K562 (cell line): ENCODE results near the gene COLEC12. TPM values are rescaled to one million over a fixed set of nuclear protein-coding genes. Genes with fewer than 3 reads are reported as not detected.

ENCODE experiments used
- ATAC-seq: fragments of 200-7000 bp; cut with Tn5 transposase; 3 replicates; pipeline ENCODE4 v1.9.1; 2020; ENCODE audit warnings: moderate library complexity
- BruUV-seq: library from RNA; stranded (reverse); fragments of 400-500 nt; replicated peaks from 2 replicates; lab custom pipeline; 2021; lab: Mats Ljungman, UMichigan
- CTCF ChIA-PET: fragments of 300-600 bp; formaldehyde crosslinking; extraction: SDS; loops from one replicate; lab custom pipeline; 2021; ENCODE audit warnings: low intra/inter-chr PET ratio; lab: Yijun Ruan, JAX
- POLR2A ChIA-PET: fragments of 300-600, 350-650 bp; sonication (Branson Sonifier 250); formaldehyde crosslinking; extraction: SDS; loops from one replicate; lab custom pipeline; 2021; ENCODE audit warnings: antibody characterized with exemption, inconsistent platforms; lab: Yijun Ruan, JAX
- DNase-seq, 4 experiments: peaks; one replicate each; pipeline versions ENCODE4 v3.0.0 to v3.0.0-alpha.2; 2011 to 2018; ENCODE audit warnings: low spot score in 3 of 4, mixed read lengths in 3 of 4; ENCODE audit errors: extremely low read depth in 1 of 4
- FAIRE-seq: peaks from 2 replicates; lab custom pipeline; 2011; peaks lifted over from hg19 to GRCh38; lab: Jason Lieb, UNC
- H2AFZ ChIP-seq: 2 replicates; pipeline ENCODE4 v1.6.0; 2011; ENCODE audit warnings: low read depth, low read length, control low read depth, inconsistent platforms
- H3K27ac ChIP-seq: fragments of 200-600 bp; 3 replicates; pipeline ENCODE4 v1.8.0; 2011; ENCODE audit warnings: low read depth, mild to moderate bottlenecking, control low read depth, inconsistent platforms, low read length, moderate library complexity, mixed read lengths; ENCODE audit errors: extremely low read depth
- H3K27me3 ChIP-seq, 2 experiments: fragments of 300-600 bp in 1 of 2; 2 replicates in 1 of 2; 3 replicates in 1 of 2; pipeline versions ENCODE4 v1.6.0 to v1.8.0; 2011; ENCODE audit warnings: inconsistent platforms in 2 of 2, low read length in 2 of 2, mild to moderate bottlenecking in 1 of 2, mixed read lengths in 1 of 2, moderate library complexity in 1 of 2; ENCODE audit not compliant: control insufficient read depth in 2 of 2, insufficient read depth in 2 of 2
- H3K36me3 ChIP-seq: fragments of 300-600 bp; 3 replicates; pipeline ENCODE4 v1.8.0; 2011; ENCODE audit warnings: mild to moderate bottlenecking, low read length, inconsistent platforms; ENCODE audit not compliant: control insufficient read depth, insufficient read depth
- H3K4me1 ChIP-seq, 2 experiments: fragments of 200-600 bp in 1 of 2; replicated peaks in 1 of 2; 2 replicates in 1 of 2; 3 replicates in 1 of 2; pipeline versions ENCODE4 v1.5.1 to v1.8.0; 2011; ENCODE audit warnings: inconsistent platforms in 2 of 2, low read length in 2 of 2, mild to moderate bottlenecking in 1 of 2, mixed read lengths in 1 of 2, moderate library complexity in 1 of 2; ENCODE audit not compliant: control insufficient read depth in 2 of 2, insufficient read depth in 2 of 2
- H3K4me2 ChIP-seq: 2 replicates; pipeline ENCODE4 v1.6.1; 2011; ENCODE audit warnings: low read length, control low read depth, inconsistent platforms, mixed read lengths; ENCODE audit not compliant: insufficient read depth
- H3K4me3 ChIP-seq: fragments of 200-600 bp; sonication (generic), shearing (Covaris generic); 2 replicates; pipeline ENCODE4 v1.5.1; 2016; ENCODE audit warnings: control low read depth, inconsistent platforms
- H3K79me2 ChIP-seq: fragments of 200-600 bp; 3 replicates; pipeline ENCODE4 v1.8.0; 2011; ENCODE audit warnings: low read length, inconsistent platforms; ENCODE audit not compliant: control insufficient read depth, insufficient read depth
- H3K9ac ChIP-seq, 2 experiments: 2 replicates each; pipeline versions ENCODE4 v1.6.0 to v1.6.1; 2011; ENCODE audit warnings: low read depth in 2 of 2, low read length in 2 of 2, control low read depth in 1 of 2, inconsistent platforms in 1 of 2, mild to moderate bottlenecking in 1 of 2, mixed read lengths in 1 of 2; ENCODE audit not compliant: insufficient read depth in 1 of 2
- H3K9me1 ChIP-seq: one replicate; pipeline ENCODE4 v1.6.0; 2011; ENCODE audit warnings: inconsistent platforms, mild to moderate bottlenecking, low read length, moderate library complexity; ENCODE audit not compliant: control insufficient read depth, insufficient read depth
- H3K9me3 ChIP-seq: replicated peaks from 2 replicates; pipeline ENCODE4 v1.5.1; 2011; ENCODE audit warnings: low read depth, low read length, inconsistent platforms; ENCODE audit not compliant: control insufficient read depth, insufficient read depth
- H4K20me1 ChIP-seq: replicated peaks from 2 replicates; pipeline ENCODE4 v1.6.1; 2011; ENCODE audit warnings: low read length, inconsistent platforms, mixed read lengths; ENCODE audit not compliant: control insufficient read depth, insufficient read depth
- BRD9 ChIP-seq: fragments of 450-650 bp; IDR thresholded peaks from 2 replicates; pipeline ENCODE4 v1.6.1; 2018; ENCODE audit warnings: low read depth; ENCODE audit not compliant: partially characterized antibody
- CC2D1A ChIP-seq: fragments of 450-650 bp; IDR thresholded peaks from 2 replicates; pipeline ENCODE4 v1.6.1; 2017; ENCODE audit warnings: mild to moderate bottlenecking
- CSDE1 ChIP-seq, 2 experiments: fragments of 450-650 bp; IDR thresholded peaks; 2 replicates each; pipeline ENCODE4 v1.6.1; 2016; ENCODE audit warnings: mild to moderate bottlenecking in 1 of 2
- CXXC5 ChIP-seq: fragments of 250-450 bp; sonication (Bioruptor Pico); IDR thresholded peaks from 2 replicates; pipeline ENCODE4 v1.8.0; 2022; ENCODE audit warnings: inconsistent platforms, mild to moderate bottlenecking, moderate library complexity
- DIDO1 ChIP-seq: fragments of 450-650 bp; IDR thresholded peaks from 2 replicates; pipeline ENCODE4 v1.6.1; 2016; ENCODE audit warnings: low read depth, missing biosample characterization, missing genetic modification characterization
- DPF2 ChIP-seq: fragments of 450-650 bp; IDR thresholded peaks from 2 replicates; pipeline ENCODE4 v1.6.1; 2016
- ETS2 ChIP-seq: IDR thresholded peaks from 2 replicates; pipeline ENCODE4 v1.6.1; 2016; ENCODE audit warnings: borderline replicate concordance, missing genetic modification characterization, mild to moderate bottlenecking, moderate library complexity, missing compliant biosample characterization; ENCODE audit not compliant: poor library complexity, severe bottlenecking
- HINFP ChIP-seq: fragments of 450-650 bp; conservative IDR thresholded peaks from 2 replicates; pipeline ENCODE4 v1.6.1; 2016; ENCODE audit warnings: missing genetic modification characterization, low read depth, mild to moderate bottlenecking, control low read depth, missing compliant biosample characterization
- HLTF ChIP-seq: fragments of 450-650 bp; IDR thresholded peaks from 2 replicates; pipeline ENCODE4 v1.6.1; 2016
- KLF1 ChIP-seq: fragments of 450-650 bp; IDR thresholded peaks from 2 replicates; pipeline ENCODE4 v1.6.1; 2016; ENCODE audit warnings: missing genetic modification characterization, missing compliant biosample characterization
- MEIS2 ChIP-seq: fragments of 450-650 bp; IDR thresholded peaks from 2 replicates; pipeline ENCODE4 v1.6.1; 2014; ENCODE audit warnings: mild to moderate bottlenecking; ENCODE audit not compliant: partially characterized antibody
- PBX2 ChIP-seq, 2 experiments: IDR thresholded peaks in 1 of 2; conservative IDR thresholded peaks in 1 of 2; 2 replicates each; pipeline ENCODE4 v1.6.1; 2016; ENCODE audit warnings: low read depth in 2 of 2, mild to moderate bottlenecking in 1 of 2, missing compliant biosample characterization in 1 of 2, missing genetic modification characterization in 1 of 2, moderate library complexity in 1 of 2
- PHB2 ChIP-seq: fragments of 450-650 bp; IDR thresholded peaks from 2 replicates; pipeline ENCODE4 v1.6.1; 2017; ENCODE audit warnings: low read depth
- RBFOX2 ChIP-seq: fragments of 200-400 bp; formaldehyde crosslinking; IDR thresholded peaks from 2 replicates; pipeline ENCODE4 v1.6.1; 2017; ENCODE audit warnings: low read depth, mild to moderate bottlenecking, low read length, moderate library complexity
- RNF219 ChIP-seq: fragments of 250-450 bp; sonication (Bioruptor Pico); IDR thresholded peaks from 2 replicates; pipeline ENCODE4 v1.5.0; 2022; ENCODE audit warnings: mild to moderate bottlenecking
- SIX5 ChIP-seq, 2 experiments: IDR thresholded peaks; 2 replicates each; pipeline ENCODE4 v1.6.1; 2011; ENCODE audit warnings: low read length in 2 of 2, borderline replicate concordance in 1 of 2, low read depth in 1 of 2, mild to moderate bottlenecking in 1 of 2, moderate library complexity in 1 of 2; ENCODE audit not compliant: insufficient read depth in 1 of 2
- SMAD2 ChIP-seq: fragments of 150-350 bp; IDR thresholded peaks from 2 replicates; pipeline ENCODE4 v1.6.1; 2014; ENCODE audit warnings: low read depth, mild to moderate bottlenecking, low read length
- ZNF217 ChIP-seq: sonication (generic); formaldehyde crosslinking; IDR thresholded peaks from 2 replicates; pipeline ENCODE4 v1.8.0; 2022; ENCODE audit warnings: mild to moderate bottlenecking, missing genetic modification reagents
- WGBS: fragments of 100-300 bp; shearing (Covaris generic); methylation state at CpG from one replicate; pipeline ENCODE4 v1.1.6; 2016; ENCODE audit warnings: low coverage, mixed read lengths; ENCODE audit not compliant: insufficient coverage; ENCODE audit errors: missing lambda C conversion rate; 5-methylcytosine and 5-hydroxymethylcytosine counted together
- in situ Hi-C: fragments of 300-500 bp; cut with MboI; formaldehyde crosslinking; loops from 4 replicates; pipeline ENCODE4 v1.15.0; 2018; ENCODE audit warnings: inconsistent platforms, mixed read lengths
- intact Hi-C: fragments of 100-400 bp; cut with micrococcal nuclease; formaldehyde crosslinking; loops from 2 replicates; pipeline ENCODE4 v1.14.2; 2022
- polyA plus RNA-seq, 8 experiments: library from polyadenylated mRNA; depleted of rRNA in 4 of 8; stranded (reverse) in 5 of 8; unstranded in 3 of 8; fragments of >200 nt; fragmentation: Nextera tagmentation in 2 of 8; fragmentation: Illumina TruSeq in 1 of 8; extraction: Ambion mirVana in 2 of 8; extraction: Trizol in 1 of 8; gene quantifications; 2 replicates each; pipeline versions ENCODE4 v1.2.1 to v1.2.3, GENCODE V29; 2011 to 2014; ENCODE audit warnings: inconsistent platforms in 1 of 8, missing spikeins in 1 of 8
- total RNA-seq, 7 experiments: library from RNA; depleted of rRNA in 6 of 7; stranded (reverse); fragments of >200 nt in 6 of 7; fragmentation: Illumina TruSeq in 2 of 7; extraction: Trizol in 2 of 7; gene quantifications; 2 replicates each; pipeline versions ENCODE4 v1.2.1 to v1.2.3, GENCODE V29; 2011 to 2021; ENCODE audit warnings: low replicate concordance in 1 of 7

Gene COLEC12
- total and polyA plus RNA-seq, 9 of the 15 experiments (the other 6 are each of a cell fraction or from before 2014, with no cell fraction given), result 0.04 TPM; not detected in 8

- in situ Hi-C loops, result no loop called here
These were observed 138.6 kb downstream of the COLEC12 start for GRCh38 chr18:361941-362310.

More at GRCh38 chr18:361941-362310, 138.6 kb downstream of the COLEC12 start:
- Histone ChIP-seq H3K27me3 (peaks cover 40 to 49% of the 10 kb centered on the region in 2 experiments), H3K4me1 (no peaks in the 10 kb centered on the region), H2AFZ (no peak overlapping the region), H3K27ac (no peak overlapping the region), H4K20me1 (0 out of 2 replicates have a peak, but pooled peaks cover 3% of the 10 kb centered on the region), H3K4me3 (no peak overlapping the region), H3K79me2 (no peaks in the 10 kb centered on the region), H3K9me3 (no peaks in the 10 kb centered on the region), H3K9me1 (no peaks in the 10 kb centered on the region), H3K4me2 (no peak overlapping the region)
- BruUV-seq, result no TSS peak
- ATAC-seq (no peak), DNase-seq (no peak), FAIRE-seq (no peak)
- intact Hi-C loops, result no loop called here
- 0% methylated on average over 7 of the region's 7 CpGs for WGBS
- ChIA-PET CTCF (no interaction called here), POLR2A (interaction anchor here (0.6 kb wide), 1 partner anchor 856 kb away, joined by 3 read pairs; no protein-coding TSS in a partner anchor)
- TF ChIP-seq RBFOX2 (no peak), BRD9 (no peak), ETS2 (no peak), PHB2 (no peak), ZNF217 (CRISPR knock-in tag) (no peak), RNF219 (CRISPR knock-in tag) (no peak), HINFP (tag) (no peak), DPF2 (no peak), MEIS2 (no peak), DIDO1 (no peak), CC2D1A (no peak), KLF1 (tag) (no peak), CXXC5 (CRISPR knock-in tag) (no peak), PBX2 (CRISPR knock-in tag; IDR thresholded peaks at IDR 0.05; ENCODE audit: low read depth) (no peak), PBX2 (tag; conservative IDR thresholded peaks at IDR 0.05; ENCODE audit: low read depth) (no peak), SIX5 (IDR thresholded peaks at IDR 0.05; ENCODE audit: borderline replicate concordance in 1 of 2, insufficient read depth in 1 of 2, low read depth in 1 of 2, low read length in 2 of 2) (no peak), CSDE1 (IDR thresholded peaks at IDR 0.05) (no peak), HLTF (no peak), SMAD2 (no peak)
- TF ChIP-seq, all 486 proteins: peak for 0
- no peak overlapping the region for H3K9ac ChIP-seq
- H3K36me3 ChIP-seq, result no peaks in the 10 kb centered on the region
